NT2/D1 (cell line): ENCODE measurements around the gene RAB4A.

ENCODE experiments used
- DNase-seq: peaks from one replicate; pipeline ENCODE4 v3.0.0-alpha.2; 2011; ENCODE audit warnings: low read depth, low spot score
- H3K27me3 ChIP-seq: 2 replicates; pipeline ENCODE4 v1.6.0; 2011; ENCODE audit warnings: mild to moderate bottlenecking; ENCODE audit not compliant: insufficient read length, insufficient read depth
- H3K36me3 ChIP-seq: 2 replicates; pipeline ENCODE4 v1.6.1; 2011; ENCODE audit warnings: mild to moderate bottlenecking, low read length, mixed read lengths; ENCODE audit not compliant: insufficient read depth, insufficient read length
- H3K4me1 ChIP-seq: 2 replicates; pipeline ENCODE4 v1.5.1; 2011; ENCODE audit not compliant: insufficient read depth, insufficient read length
- H3K4me3 ChIP-seq: 2 replicates; pipeline ENCODE4 v1.5.1; 2011; ENCODE audit warnings: low read depth; ENCODE audit not compliant: insufficient read length
- H3K9ac ChIP-seq: 2 replicates; pipeline ENCODE4 v1.6.0; 2011; ENCODE audit warnings: low read depth; ENCODE audit not compliant: insufficient read length
- H3K9me3 ChIP-seq: 2 replicates; pipeline ENCODE4 v1.5.1; 2011; ENCODE audit warnings: mild to moderate bottlenecking, low read length; ENCODE audit not compliant: insufficient read depth
- SUZ12 ChIP-seq: IDR thresholded peaks from 2 replicates; pipeline ENCODE4 v1.6.1; 2011; ENCODE audit not compliant: insufficient read length, insufficient read depth; ENCODE audit errors: extremely low read depth
- YY1 ChIP-seq: IDR thresholded peaks from 2 replicates; pipeline ENCODE4 v1.6.1; 2011; ENCODE audit not compliant: insufficient read length, insufficient read depth
- ZNF274 ChIP-seq: IDR thresholded peaks from 2 replicates; pipeline ENCODE4 v1.6.1; 2011; ENCODE audit warnings: mild to moderate bottlenecking, low read depth, low read length

RAB4A gene

DNA sequence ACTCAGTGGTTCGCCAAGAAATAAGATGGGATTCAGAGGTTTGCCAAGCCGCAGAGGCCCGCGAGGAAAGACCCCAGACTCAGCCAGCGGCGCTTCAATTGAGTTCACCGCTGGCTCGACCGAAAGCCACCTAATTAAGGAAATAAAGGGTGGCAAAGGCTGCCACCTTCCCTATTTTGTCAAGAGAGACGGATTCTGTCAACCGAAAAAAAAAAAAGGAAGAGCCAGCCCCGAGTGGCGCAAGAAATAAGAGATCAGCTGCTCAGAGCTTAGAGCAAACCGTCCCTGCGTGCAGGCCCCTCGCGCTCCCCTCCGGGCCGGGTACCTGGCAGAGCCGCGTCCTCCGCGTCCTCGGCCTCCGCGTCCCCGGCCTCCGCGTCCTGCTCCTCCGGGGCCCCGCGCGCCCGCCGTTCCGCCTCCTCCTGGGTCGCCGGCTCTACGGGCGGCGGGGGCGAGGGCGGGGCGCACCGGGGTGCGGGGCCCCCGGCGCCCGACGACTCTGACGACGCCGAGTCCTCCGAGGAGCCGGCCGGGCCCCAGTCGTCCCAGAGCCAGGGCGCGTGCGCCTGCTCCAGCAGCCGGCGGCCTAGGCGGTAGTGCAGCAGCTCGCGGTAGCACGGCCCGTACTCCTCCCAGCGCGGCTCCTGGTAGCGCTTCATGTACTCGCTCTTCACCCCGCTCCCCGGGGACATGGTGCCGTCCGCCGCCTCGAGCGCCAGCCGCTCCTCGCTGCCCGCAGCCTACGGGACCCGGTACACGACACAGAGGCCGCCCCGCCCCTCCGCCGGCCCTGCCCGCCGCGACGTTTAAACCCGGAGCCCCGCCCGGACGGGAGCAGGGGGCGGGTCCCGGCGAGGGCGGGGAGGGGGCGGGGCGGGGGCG lies 71.1 kb downstream of the RAB4A start:
- Histone ChIP-seq H3K36me3 (peaks cover 5% of the 10 kb centered on the region), H3K9me3 (peaks cover 12% of the 10 kb centered on the region; the same call in 1 of the 2 replicates), H3K4me1 (peaks cover 2% of the 10 kb centered on the region), H3K4me3 (peak overlapping the region; percentile 74), H3K9ac (peak overlapping the region; percentile 89), H3K27me3 (peaks cover 34% of the 10 kb centered on the region)
- TF ChIP-seq ZNF274 (no peak), SUZ12 (no peak), YY1 (no peak)
- peak; percentile 77 for DNase-seq

DNA sequence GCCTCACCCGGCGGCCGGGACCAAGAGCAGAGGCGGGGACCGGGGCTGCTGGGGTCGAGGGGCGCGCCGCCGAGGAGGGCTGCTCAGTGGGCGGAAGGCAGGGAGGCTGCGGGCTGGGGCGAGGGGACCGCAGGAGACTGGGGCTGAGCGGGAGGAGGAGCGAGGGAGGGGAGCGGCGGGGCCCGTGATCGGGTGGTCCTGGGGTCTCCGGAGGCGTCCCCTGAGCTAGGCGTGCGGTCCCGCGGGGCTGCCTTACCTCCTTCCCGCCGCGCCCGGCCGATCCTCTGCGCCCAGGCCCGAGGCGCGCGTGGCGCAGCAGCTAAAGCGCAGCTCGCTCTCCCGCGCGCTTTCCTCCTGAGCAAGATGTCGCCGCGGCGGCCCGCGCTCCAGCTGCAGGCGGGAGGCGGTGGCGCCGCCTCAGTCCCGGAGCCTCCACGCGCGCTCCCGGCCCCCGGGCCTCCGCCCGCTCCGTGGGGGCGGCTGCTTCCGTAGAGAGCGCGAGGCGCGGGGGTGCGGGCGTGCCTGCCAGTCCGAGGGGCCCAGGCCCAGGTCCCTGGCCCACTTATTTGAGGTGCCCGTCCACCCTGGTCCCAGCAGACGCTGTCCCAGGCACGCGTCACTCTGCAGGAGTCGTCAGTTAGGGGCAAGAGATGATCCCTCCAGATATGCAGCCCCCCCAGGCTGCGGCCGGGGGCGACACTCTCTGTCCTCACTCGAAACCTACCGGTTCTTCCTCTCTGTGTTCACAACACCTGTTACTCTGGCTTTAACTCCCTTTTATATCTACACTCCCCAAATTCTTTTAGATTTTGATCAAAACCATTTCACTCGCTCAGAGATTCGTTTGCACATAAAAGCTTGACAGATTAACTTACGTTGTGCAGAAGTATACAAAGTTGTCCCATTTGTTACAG lies 72.0 kb downstream of the RAB4A start, which contains the start of gene CCSAP:
Gene CCSAP (minus strand): TSS at position 392 of the 914 bp plus-strand sequence. CDS start 582 bp downstream, outside the sequence.
- peak within 1 kb of the TSS; percentile 80 for H3K4me3 ChIP-seq
- TF ChIP-seq YY1 (no peak), ZNF274 (no peak), SUZ12 (no peak)
- H3K9me3 ChIP-seq = peaks cover 12% of the 10 kb centered on the region; the same call in 1 of the 2 replicates
- no peak for DNase-seq
- peaks cover 39% of the 10 kb centered on the region for H3K27me3 ChIP-seq
- peaks cover 2% of the 10 kb centered on the region for H3K4me1 ChIP-seq
- H3K36me3 ChIP-seq = peaks cover 5% of the 10 kb centered on the region
- H3K9ac ChIP-seq = peak within 1 kb of the TSS; percentile 89

DNA sequence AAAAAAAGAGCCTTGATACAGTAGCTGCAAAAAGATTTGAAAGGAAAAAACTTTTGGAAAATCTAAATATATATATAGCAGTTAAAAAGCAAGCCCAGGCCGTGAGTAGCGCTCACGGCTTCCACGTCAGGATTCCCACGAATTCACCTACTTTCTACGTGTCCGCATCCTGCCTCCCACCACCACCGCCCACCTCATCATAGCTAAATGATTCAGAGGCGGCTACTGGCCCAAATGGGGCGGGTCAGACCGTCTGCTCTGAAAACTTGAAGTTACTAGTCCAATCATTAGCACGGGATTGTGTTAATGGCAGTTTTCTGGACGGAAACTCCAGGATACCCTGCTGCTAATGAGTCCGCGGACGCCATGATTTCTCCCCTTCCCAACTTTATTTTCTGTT lies 73.2 kb downstream of the RAB4A start:
- DNase-seq = no peak
- peaks cover 2% of the 10 kb centered on the region for H3K4me1 ChIP-seq
- TF ChIP-seq SUZ12 (no peak), ZNF274 (no peak), YY1 (no peak)
- H3K36me3 ChIP-seq = peaks cover 5% of the 10 kb centered on the region
- no peak overlapping the region for H3K4me3 ChIP-seq
- peaks cover 39% of the 10 kb centered on the region for H3K27me3 ChIP-seq
- no peak overlapping the region for H3K9ac ChIP-seq
- H3K9me3 ChIP-seq = peaks cover 12% of the 10 kb centered on the region; the same call in 1 of the 2 replicates

DNA sequence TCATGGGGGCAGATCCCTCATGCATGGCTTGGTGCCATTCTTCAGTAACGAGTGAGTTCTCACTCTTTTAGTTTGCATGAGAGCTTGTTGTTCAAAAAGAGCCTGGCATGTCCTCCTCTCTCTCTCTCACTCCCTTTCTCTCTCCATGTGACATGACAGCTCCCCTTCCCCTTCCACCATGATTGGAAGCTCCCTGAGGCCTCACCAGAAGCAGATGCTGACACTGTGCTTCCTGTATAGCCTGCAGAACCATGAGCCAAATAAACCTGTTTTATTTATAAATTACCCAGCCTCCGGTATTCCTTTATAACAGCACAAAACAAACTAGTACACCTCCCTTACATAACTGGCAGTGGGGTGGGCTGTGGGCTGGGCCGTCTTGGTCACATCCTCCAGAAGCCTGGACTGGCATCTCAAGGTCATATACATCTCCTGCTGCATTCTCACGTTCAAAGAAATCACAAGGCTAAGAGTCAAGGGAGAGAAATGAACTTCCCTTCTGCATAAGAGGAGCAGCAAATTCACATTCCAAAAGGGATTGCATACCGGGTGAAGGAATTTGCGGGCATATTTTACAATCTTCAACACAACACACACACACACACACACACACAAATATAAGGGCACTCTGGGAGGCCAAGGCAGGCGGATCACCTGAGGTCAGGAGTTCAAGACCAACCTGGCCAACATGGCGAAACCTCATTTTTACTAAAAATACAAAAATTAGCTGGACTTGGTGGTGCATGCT lies 74.2 kb downstream of the RAB4A start:
- Histone ChIP-seq H3K4me1 (peaks cover 2% of the 10 kb centered on the region), H3K27me3 (peaks cover 39% of the 10 kb centered on the region), H3K4me3 (no peak overlapping the region), H3K9ac (no peak overlapping the region), H3K36me3 (no peaks in the 10 kb centered on the region), H3K9me3 (peaks cover 12% of the 10 kb centered on the region; the same call in 1 of the 2 replicates)
- DNase-seq = no peak
- no peak for TF ChIP-seq SUZ12
- TF ChIP-seq ZNF274 = no peak
- TF ChIP-seq YY1 = no peak

DNA sequence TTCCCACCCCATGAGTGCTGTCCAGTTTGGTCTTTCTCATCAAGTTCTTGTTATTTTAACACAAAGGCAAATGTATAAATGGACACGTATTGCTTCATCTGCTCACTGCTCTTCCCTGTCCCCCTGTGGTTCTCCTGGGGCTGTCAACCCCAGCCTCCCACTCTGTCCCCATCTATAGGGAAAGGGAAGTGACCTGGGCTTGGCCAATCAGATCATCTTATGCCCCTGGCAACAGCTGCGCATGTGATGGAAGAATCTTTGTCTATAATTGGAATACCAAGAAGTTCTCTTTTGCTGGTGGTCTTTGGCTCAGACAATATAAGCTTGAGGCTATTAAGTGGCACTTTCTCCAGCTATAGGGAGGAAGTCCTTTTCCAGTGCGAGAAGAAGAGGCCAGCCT lies 76.6 kb downstream of the RAB4A start:
- Histone ChIP-seq H3K4me1 (peaks cover 2% of the 10 kb centered on the region), H3K36me3 (no peaks in the 10 kb centered on the region), H3K9ac (no peak overlapping the region), H3K27me3 (peaks cover 39% of the 10 kb centered on the region), H3K4me3 (no peak overlapping the region), H3K9me3 (peaks cover 12% of the 10 kb centered on the region; the same call in 1 of the 2 replicates)
- no peak for DNase-seq
- TF ChIP-seq SUZ12 (no peak), YY1 (no peak), ZNF274 (no peak)
